Measurements from ENCODE around the gene CD79B.
"Not testable (repeated sequence)": the region's sequence is repeated elsewhere in the genome, so short reads cannot be mapped to it uniquely, and the experiment has no call there.

CD79B gene

GRCh38 chr17:63933598-63933997 is 1.5 kb upstream of the CD79B start:
- no peak for DNase-seq (ENCODE audit: low read depth in 2 of 2)

GRCh38 chr17:63932721-63933120 is 590 bp upstream of the CD79B start:
- DNase-seq (ENCODE audit: low read depth in 2 of 2), result no peak

DNA sequence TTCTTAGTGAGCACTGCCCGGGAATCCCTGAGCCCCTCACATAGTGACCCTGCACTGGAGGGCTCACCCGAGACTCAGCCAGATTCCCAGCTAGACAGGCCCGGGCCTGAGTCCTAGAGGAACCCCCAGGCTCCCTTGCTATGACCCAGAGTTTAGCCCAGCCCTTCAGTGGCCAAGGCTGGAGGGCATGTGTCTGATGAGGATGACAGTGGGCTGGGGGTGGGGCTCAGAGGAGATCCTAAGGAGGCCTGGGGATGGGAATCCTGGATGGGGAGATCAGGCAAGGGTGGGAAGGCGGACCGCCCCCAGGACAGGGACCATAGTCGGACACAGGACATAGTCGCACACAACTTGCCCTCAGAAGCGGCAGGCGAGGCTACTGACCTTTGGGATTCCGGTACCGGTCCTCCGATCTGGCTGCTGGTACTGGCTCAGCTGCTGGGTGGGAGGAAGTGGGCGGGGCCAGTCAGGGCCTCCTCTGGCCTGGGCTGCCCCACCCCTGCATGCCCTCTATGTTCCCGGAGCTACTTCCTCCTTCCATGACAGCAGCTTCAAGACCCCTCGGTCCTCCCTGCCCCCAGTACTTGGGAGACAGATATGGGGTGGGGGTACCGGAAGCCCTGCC is 1.1 kb downstream of the CD79B start:
- no peak for DNase-seq (ENCODE audit: low read depth in 2 of 2)

GRCh38 chr17:63929860-63930766 is 2.0 kb downstream of the CD79B start:
- DNase-seq (ENCODE audit: low read depth in 2 of 2), result no peak

DNA sequence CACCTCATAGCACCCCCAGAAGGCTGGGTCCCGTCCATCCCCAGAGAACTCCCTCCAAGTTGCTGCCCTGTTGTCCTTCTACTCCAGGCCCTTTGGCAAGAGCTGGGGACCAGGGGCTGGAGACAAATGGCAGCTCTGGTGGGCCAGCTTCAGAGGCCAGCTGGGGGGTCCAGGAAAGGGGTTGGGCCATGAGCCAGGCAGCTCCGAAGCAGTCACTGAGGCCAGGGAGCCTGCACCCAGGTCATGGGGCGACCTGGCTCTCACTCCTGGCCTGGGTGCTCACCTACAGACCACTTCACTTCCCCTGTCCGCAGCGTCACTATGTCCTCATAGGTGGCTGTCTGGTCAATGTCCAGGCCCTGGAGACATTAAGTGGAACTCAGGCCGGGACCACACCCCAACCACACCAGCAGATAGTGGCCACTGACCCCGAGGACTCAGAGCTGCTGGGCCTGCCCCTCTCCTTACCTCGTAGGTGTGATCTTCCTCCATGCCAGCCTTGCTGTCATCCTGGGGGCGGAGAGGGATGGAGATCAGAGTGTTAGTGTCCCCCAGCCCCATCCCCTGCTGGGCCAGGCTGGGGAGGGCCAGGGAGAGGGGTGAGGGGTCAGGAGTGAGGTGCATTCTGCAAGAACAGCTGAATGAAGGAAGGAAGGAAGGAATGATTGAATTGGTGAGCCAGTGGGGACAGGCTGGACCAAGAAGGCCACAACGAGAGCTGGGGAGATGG is 3.0 kb downstream of the CD79B start:
- no peak for DNase-seq (ENCODE audit: low read depth in 2 of 2)

- no peak for DNase-seq (ENCODE audit: low read depth in 2 of 2)
Observed at GRCh38 chr17:63928172-63928666, 3.9 kb downstream of the CD79B start.

- DNase-seq (ENCODE audit: low read depth in 2 of 2), result no peak
Observed at GRCh38 chr17:63927464-63928171, 4.5 kb downstream of the CD79B start.

GRCh38 chr17:63926164-63926563 is 6.0 kb downstream of the CD79B start:
- DNase-seq (ENCODE audit: low read depth in 2 of 2), result no peak

DNA sequence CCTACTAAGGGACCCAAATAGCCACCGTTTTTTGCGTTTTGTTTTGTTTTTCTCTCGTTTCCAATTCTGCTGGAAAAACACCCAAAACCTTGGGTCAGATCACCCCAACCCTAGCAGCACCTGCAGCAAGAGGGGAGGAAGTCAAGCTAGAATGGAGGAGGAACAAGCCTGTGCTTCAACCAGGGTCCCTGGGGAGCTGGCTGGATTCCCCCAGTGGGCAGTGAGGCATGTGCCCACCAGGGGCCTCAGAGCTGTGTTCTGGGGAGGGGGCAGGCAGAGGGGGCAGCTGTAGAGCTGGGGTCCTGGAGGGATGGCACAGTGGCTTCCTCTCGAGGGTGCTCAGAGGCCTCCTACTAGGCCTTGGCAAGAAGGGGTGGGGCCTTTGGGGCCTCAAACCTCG is 6.5 kb downstream of the CD79B start:
- DNase-seq (ENCODE audit: low read depth in 2 of 2), result no peak

- not testable (repeated sequence) for DNase-seq (ENCODE audit: low read depth in 2 of 2)
Observed at GRCh38 chr17:63922402-63922801, 9.7 kb downstream of the CD79B start.

DNA sequence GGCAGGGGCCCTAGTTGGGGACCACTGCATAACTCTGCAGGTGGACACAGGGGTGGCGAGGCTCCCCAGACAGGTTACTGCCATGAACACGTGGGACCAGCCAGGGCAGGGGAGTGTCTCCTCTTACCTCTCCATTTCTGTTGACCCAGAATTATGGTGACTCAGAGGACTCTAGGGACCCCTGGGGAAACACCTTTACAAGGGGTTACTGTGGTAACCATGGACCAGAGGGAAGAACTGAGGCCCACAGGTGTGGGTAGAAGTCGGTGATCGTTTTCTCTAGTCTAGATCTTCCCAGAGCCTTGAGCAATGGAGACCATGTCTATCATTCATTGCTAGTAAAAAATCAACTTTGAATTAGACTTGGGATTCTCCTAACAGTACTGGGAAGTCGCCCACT is 11.4 kb downstream of the CD79B start:
- not testable (repeated sequence) for DNase-seq (ENCODE audit: low read depth in 2 of 2)

DNA sequence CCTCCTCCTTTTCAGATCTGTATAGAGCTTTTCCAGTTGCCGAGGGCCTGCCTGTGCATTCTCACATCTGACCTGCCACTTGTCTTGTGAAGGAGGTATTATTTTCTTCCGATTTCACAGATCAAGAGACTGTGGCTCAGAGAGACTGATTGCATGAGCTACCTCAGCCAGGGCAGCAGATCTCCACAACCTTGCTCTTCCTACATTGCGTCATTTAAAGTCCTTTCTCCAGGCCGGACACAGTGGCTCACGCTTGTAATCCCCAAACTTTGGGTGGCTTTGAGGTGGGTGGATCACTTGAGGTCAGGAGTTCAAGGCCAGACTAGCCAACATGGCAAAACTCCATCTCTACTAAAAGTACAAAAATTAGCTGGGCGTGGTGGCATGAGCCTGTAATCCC is 12.1 kb downstream of the CD79B start:
- DNase-seq (ENCODE audit: low read depth in 2 of 2), result not testable (repeated sequence)

DNA sequence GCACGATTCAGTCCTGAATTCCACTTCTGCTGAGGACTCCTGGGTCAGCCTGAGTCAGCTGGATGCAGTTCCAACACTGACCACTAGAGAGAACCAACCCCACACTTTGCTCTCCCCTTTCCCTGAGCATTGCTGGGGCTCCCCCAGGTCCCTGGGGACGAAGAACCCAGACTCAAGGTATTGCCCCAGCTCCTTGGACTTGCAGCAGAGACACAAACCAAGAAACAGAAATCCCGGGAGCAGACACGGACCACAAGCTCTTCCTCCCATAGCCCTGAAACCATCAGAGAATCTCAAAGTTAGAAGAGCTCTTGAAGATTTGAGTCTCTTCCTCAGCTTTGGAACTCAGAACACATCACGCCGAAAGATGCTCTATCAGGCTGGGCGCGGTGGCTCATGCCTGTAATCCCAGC is 12.8 kb downstream of the CD79B start:
- DNase-seq (ENCODE audit: low read depth in 2 of 2), result peak; percentile 6 to 12

DNA sequence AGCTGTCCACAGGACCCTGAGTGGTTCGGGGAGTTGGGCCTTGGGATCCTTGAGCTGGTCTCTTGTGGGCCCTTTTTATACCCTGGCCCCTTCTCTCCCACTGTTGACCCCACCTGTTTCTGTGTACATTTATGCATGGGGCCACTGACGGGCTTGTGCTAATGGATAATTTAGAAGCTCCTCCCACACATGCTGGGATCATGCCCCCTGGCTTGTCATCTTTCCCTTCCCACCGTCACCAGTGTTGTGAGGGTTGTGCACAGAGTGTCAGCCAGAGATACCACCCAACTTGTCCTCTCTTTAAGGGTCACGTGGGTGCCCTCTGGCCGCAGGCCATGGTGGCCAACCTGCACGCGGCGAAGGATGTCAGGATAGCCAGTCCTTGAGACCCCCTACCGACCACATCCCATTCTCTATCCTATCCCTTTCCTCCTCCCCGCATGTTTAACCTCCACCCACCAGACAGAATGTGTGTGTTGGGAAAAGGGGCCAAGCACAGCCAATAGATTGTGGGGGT is 13.3 kb downstream of the CD79B start, which contains the start of gene GH1:
Gene GH1, minus strand, starts transcription at position 51 of the 517 bp plus-strand sequence. CDS start 63 bp downstream, outside the sequence.
- DNase-seq (ENCODE audit: low read depth in 2 of 2), result not testable (repeated sequence)

- no peak for DNase-seq (ENCODE audit: low read depth in 2 of 2)
Observed at GRCh38 chr17:63918305-63918704, 13.8 kb downstream of the CD79B start.

DNA sequence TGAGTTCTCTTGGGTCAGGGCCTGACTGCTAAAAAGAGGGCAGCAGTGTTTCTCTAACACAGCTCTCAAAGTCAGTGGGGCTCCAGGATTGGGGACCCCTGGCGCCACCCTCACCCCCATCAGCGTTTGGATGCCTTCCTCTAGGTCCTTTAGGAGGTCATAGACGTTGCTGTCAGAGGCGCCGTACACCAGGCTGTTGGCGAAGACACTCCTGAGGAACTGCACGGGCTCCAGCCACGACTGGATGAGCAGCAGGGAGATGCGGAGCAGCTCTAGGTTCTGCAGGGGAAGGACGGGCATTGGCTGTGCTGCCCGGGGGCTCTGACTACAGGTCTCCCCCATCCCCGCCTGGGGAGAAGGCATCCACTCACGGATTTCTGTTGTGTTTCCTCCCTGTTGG is 14.5 kb downstream of the CD79B start:
- DNase-seq (ENCODE audit: low read depth in 2 of 2), result no peak

DNA sequence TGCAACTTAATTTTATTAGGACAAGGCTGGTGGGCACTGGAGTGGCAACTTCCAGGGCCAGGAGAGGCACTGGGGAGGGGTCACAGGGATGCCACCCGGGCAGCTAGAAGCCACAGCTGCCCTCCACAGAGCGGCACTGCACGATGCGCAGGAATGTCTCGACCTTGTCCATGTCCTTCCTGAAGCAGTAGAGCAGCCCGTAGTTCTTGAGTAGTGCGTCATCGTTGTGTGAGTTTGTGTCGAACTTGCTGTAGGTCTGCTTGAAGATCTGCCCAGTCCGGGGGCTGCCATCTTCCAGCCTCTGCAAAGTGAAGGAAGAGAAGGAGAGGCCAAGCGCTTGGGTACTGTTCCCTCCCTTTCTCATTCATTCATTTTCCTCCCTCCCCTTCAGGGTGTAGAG is 14.9 kb downstream of the CD79B start:
- not testable (repeated sequence) for DNase-seq (ENCODE audit: low read depth in 2 of 2)

DNA sequence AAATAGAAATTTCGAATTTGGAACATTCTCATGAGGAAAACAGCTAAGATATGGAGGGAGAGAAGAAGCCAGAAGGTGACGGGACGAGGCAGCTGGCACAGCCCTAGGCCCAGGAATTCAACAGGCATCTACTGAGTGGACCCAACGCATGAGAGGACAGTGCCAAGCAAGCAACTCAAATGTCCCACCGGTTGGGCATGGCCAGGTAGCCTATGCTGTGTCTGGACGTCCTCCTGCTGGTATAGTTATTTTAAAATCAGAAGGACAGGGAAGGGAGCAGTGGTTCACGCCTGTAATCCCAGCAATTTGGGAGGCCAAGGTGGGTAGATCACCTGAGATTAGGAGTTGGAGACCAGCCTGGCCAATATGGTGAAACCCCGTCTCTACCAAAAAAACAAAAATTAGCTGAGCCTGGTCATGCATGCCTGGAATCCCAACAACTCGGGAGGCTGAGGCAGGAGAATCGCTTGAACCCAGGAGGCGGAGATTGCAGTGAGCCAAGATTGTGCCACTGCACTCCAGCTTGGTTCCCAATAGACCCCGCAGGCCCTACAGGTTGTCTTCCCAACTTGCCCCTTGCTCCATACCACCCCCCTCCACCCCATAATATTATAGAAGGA is 15.5 kb downstream of the CD79B start:
- no peak for DNase-seq (ENCODE audit: low read depth in 2 of 2)

DNA sequence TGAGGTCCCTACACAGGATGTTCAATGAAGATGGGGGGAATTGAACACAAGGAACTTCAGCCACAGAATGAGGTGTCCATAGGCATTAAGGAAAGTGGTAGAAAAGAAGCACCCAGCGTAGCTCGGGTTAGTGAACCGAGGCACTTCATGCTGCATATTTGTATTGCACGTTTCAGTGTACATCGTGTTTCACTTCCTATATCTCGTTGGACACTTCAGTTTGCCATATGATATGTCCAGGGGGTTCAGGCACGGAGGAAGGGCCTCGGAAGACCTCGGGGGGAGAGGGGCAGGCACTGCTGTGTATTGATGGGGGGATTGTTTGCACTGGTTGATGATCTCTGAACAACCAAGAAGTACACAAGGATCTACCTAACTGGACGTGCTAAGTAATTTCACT is 16.4 kb downstream of the CD79B start:
- DNase-seq (ENCODE audit: low read depth in 2 of 2), result not testable (repeated sequence)

GRCh38 chr17:63914471-63914870 is 17.7 kb downstream of the CD79B start:
- no peak for DNase-seq (ENCODE audit: low read depth in 2 of 2)

- DNase-seq (ENCODE audit: low read depth in 2 of 2), result no peak
Observed at GRCh38 chr17:63911657-63912100, 20.5 kb downstream of the CD79B start.

All from fibroblast of skin of left biceps (primary cell).